ENCODE measurements around the gene RERE.

GRCh38 chr1:8364528-8365442, 452.7 kb downstream of the RERE start:
- TF ChIP-seq CTCF (IDR thresholded peaks at IDR 0.05) (no peak), POLR2A (IDR thresholded peaks at IDR 0.05) (no peak)

Data from body of pancreas (tissue), 4 donors.